Ishikawa (cell line): ENCODE measurements around the gene PTPN23.

Experiments used
- CEBPB ChIP-seq: IDR thresholded peaks from 2 replicates; pipeline ENCODE4 v1.6.1; 2012
- EP300 ChIP-seq: IDR thresholded peaks from 2 replicates; pipeline ENCODE4 v1.6.1; 2012; ENCODE audit warnings: borderline replicate concordance
- NFIC ChIP-seq: IDR thresholded peaks from 2 replicates; pipeline ENCODE4 v1.6.1; 2012
- REST ChIP-seq: IDR thresholded peaks from 2 replicates; pipeline ENCODE4 v1.6.1; 2012; ENCODE audit warnings: low read depth, mild to moderate bottlenecking

GRCh38 chr3:47411696-47412452, 31.1 kb downstream of the PTPN23 start:
- TF ChIP-seq REST (no peak), EP300 (no peak), NFIC (no peak), CEBPB (no peak)
